IPS-18a (cell line): ENCODE results near the gene XG.
"Not testable (repeated sequence)": the region's sequence is repeated elsewhere in the genome, so short reads cannot be mapped to it uniquely, and the experiment has no call there.

Source experiments
- H3K27ac ChIP-seq: one replicate; pipeline ENCODE4 v1.5.1; 2013; ENCODE audit warnings: low read length
- H3K27me3 ChIP-seq: one replicate; pipeline ENCODE4 v1.6.1; 2013; ENCODE audit warnings: mild to moderate bottlenecking, low read length; ENCODE audit not compliant: control insufficient read depth, insufficient read depth
- H3K36me3 ChIP-seq: one replicate; pipeline ENCODE4 v1.6.1; 2013; ENCODE audit warnings: low read depth, low read length; ENCODE audit not compliant: control insufficient read depth
- H3K4me1 ChIP-seq: one replicate; pipeline ENCODE4 v1.6.1; 2013; ENCODE audit warnings: low read depth, low read length; ENCODE audit not compliant: control insufficient read depth
- H3K4me3 ChIP-seq: one replicate; pipeline ENCODE4 v1.5.1; 2013; ENCODE audit warnings: low read length
- H3K9ac ChIP-seq: one replicate; pipeline ENCODE4 v1.6.1; 2013; ENCODE audit warnings: mild to moderate bottlenecking, low read length, moderate library complexity
- H3K9me3 ChIP-seq: one replicate; pipeline ENCODE4 v1.6.1; 2013; ENCODE audit warnings: low read depth, low read length; ENCODE audit not compliant: control insufficient read depth

XG gene, protein sequence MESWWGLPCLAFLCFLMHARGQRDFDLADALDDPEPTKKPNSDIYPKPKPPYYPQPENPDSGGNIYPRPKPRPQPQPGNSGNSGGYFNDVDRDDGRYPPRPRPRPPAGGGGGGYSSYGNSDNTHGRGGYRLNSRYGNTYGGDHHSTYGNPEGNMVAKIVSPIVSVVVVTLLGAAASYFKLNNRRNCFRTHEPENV

DNA sequence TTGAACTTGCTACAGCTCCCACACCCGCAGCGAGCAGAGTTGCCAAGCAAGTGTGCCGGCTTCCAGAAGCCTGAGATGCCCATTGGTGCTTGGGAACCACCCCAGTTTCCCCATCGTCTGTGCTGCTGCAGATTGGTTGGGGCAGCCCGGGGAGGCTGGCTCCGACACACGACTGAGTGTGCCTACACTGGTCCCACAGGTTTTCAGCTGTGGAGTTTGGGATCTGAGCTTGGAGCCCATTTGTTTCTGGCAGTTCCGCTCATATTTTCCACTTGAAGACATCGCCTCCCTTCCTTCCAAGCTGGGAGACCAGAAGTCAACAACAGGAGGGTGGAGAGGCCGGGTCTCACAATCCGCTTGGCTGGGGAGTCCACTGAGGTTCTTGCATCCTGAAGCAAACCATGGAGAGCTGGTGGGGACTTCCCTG lies at the start of gene XG:
Gene XG, plus strand, starts transcription at position 167 of the 427 bp plus-strand sequence. Its CDS starts 235 bp downstream, at position 402.
- not testable (repeated sequence) for H3K27ac ChIP-seq, H3K4me3 ChIP-seq, H3K27me3 ChIP-seq, H3K9me3 ChIP-seq, H3K4me1 ChIP-seq, H3K36me3 ChIP-seq, H3K9ac ChIP-seq

DNA sequence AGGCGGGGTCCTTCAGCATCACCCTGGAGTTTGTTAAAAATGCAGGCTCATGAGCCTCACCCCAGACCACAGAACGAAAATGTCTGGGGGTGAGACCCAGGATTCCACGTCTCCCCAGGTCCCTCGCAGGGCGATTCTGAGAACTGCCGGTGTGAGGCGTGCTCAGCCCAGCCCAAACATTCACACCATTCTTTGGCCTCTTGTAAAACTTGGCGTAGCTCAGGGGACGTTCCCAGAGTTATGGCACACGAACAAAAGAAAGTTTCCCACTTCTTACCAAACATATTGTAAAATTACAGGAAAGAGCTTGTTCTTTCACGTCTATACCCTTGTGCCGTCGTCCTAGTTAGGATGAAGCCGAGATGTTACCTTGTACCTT lies 47.9 kb upstream of the XG start:
- no peak overlapping the region for H3K9ac ChIP-seq
- H3K27ac ChIP-seq = no peak overlapping the region
- H3K4me3 ChIP-seq = no peak overlapping the region
- peaks cover 30% of the 10 kb centered on the region for H3K4me1 ChIP-seq
- no peaks in the 10 kb centered on the region for H3K36me3 ChIP-seq
- H3K9me3 ChIP-seq = no peaks in the 10 kb centered on the region
- no peaks in the 10 kb centered on the region for H3K27me3 ChIP-seq

DNA sequence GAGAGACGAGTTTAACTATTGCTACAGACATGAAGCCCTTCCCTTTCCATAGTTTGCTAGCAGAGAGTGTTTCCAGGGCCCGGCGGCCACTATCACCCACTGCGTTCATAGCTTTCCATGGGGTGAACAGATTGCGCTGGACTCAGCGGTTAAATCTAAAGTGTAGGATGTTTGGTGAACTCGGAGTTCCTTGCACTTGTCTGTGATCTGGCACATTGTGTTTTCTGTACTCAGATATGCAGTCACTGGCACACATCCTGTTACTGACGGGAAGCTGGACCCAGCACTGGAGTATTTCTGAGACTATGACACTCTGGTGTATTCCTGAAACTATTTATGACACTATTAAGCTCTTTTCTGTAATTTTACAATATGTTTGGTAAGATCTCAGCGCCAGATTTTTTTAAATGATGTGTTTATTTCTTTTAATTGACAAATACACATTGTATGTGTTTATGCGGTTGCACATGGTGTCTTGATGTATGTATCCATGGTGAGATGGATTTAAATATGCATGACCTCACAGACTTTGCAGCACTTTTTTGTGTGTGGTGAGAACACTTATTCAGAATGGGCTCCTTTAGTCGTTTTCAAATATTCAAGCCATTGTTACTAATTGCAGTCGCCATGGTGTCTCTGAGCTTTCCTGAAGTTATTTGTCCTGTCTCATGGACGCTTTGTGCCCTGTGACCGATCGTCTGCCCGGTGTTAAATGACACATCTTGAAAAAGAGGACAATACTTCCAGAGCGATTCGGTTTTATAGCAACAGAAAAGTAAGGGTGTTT lies 46.6 kb upstream of the XG start:
- no peak overlapping the region for H3K4me3 ChIP-seq
- no peak overlapping the region for H3K27ac ChIP-seq
- H3K36me3 ChIP-seq = no peaks in the 10 kb centered on the region
- H3K9me3 ChIP-seq = no peaks in the 10 kb centered on the region
- no peak overlapping the region for H3K9ac ChIP-seq
- no peaks in the 10 kb centered on the region for H3K27me3 ChIP-seq
- peaks cover 36% of the 10 kb centered on the region for H3K4me1 ChIP-seq

DNA sequence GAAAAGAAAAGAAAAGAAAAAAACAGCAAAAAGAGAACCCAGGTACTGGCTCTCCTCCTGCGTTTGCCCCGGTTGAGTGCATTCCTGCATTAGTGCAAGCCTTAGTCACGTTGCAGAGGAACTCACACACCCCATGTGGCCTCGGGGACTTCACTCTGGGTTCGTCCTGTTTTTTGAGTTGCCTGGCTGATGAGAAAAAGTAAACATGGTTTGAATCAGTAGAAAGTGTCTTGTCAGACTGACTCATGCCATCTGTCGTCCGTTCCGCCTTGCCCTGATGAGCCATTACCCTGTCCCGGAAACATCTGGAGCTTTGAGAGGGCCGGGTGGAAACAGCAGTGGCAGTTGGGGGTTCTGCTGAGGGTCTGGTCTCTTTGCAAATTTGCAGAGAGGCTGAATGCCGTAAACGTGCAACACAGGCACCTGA lies 44.5 kb upstream of the XG start:
- Histone ChIP-seq H3K4me3 (no peak overlapping the region), H3K27me3 (no peaks in the 10 kb centered on the region), H3K4me1 (peaks cover 39% of the 10 kb centered on the region), H3K9ac (no peak overlapping the region), H3K36me3 (no peaks in the 10 kb centered on the region), H3K27ac (peak overlapping the region; percentile 39), H3K9me3 (no peaks in the 10 kb centered on the region)

DNA sequence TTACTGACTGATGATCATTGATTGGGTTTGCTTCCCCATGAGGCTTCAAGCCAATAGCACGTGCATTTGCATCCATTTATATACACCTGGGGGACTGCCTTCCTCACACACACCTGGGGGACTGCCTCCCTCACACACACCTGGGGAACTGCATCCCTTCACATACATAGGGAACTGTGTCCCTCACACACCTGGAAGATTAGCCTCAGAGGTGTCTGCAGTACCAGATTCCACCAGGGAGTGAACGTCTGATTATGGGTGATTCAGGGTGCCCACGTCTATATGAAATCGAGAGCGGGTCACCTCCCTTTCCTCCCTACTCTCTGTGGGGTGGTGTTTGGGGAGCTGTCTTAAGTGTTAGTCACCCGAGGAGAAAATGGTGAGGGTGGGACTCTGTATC lies 43.8 kb upstream of the XG start:
- no peak overlapping the region for H3K27ac ChIP-seq
- H3K36me3 ChIP-seq = no peaks in the 10 kb centered on the region
- no peaks in the 10 kb centered on the region for H3K9me3 ChIP-seq
- H3K27me3 ChIP-seq = no peaks in the 10 kb centered on the region
- no peak overlapping the region for H3K9ac ChIP-seq
- H3K4me3 ChIP-seq = no peak overlapping the region
- peaks cover 38% of the 10 kb centered on the region for H3K4me1 ChIP-seq

DNA sequence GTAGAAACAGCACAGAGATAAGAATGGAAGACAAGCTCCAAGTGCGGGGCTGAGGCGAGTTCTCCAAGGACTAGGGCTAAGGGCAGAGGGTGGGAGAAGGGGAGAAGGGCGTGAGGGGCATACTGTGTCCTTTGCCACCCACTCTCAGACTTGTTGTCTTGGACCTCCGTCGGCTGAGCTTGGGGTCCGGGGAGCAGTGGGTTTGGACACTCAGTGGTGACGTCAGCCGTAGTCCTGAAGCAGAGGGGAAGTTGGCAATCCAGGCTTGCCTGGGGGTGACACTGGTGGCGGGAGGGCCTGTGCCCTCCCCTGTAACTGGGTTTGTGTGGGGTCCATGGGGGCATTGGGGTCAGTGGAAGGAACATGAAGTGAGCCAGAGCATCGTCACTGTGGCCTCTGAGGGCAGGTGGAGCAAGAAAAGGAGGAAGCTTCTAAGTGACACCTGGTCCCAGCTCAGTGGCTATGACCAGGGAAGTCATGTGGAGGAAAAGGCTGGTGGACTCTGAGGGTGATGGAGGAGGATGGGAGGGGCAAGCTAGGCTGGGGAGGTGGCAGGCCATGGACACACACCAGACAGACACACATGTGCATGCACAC lies 43.1 kb upstream of the XG start:
- Histone ChIP-seq H3K4me3 (no peak overlapping the region), H3K36me3 (no peaks in the 10 kb centered on the region), H3K27ac (no peak overlapping the region), H3K9me3 (no peaks in the 10 kb centered on the region), H3K9ac (no peak overlapping the region), H3K4me1 (peaks cover 31% of the 10 kb centered on the region), H3K27me3 (no peaks in the 10 kb centered on the region)

DNA sequence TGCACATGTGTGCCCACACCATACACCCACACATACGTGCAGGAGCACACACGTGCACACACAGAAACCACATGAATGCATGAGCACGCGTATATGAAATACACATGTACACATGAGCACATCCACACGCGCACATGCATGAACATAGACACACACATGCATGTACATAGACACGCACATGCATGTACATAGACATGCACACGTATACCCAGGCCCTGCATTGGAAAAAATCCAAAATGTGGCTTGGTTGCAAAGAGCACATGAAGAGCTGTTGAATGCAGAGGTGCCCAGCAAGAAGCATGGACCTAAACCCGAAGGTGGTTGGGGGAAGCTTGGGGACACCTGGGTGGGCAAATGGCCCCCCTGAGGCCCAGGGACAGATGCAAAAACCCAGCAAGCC lies 42.3 kb upstream of the XG start:
- Histone ChIP-seq H3K4me1 (peaks cover 27% of the 10 kb centered on the region), H3K27ac (no peak overlapping the region), H3K27me3 (no peaks in the 10 kb centered on the region), H3K9ac (no peak overlapping the region), H3K36me3 (no peaks in the 10 kb centered on the region), H3K4me3 (no peak overlapping the region), H3K9me3 (no peaks in the 10 kb centered on the region)

DNA sequence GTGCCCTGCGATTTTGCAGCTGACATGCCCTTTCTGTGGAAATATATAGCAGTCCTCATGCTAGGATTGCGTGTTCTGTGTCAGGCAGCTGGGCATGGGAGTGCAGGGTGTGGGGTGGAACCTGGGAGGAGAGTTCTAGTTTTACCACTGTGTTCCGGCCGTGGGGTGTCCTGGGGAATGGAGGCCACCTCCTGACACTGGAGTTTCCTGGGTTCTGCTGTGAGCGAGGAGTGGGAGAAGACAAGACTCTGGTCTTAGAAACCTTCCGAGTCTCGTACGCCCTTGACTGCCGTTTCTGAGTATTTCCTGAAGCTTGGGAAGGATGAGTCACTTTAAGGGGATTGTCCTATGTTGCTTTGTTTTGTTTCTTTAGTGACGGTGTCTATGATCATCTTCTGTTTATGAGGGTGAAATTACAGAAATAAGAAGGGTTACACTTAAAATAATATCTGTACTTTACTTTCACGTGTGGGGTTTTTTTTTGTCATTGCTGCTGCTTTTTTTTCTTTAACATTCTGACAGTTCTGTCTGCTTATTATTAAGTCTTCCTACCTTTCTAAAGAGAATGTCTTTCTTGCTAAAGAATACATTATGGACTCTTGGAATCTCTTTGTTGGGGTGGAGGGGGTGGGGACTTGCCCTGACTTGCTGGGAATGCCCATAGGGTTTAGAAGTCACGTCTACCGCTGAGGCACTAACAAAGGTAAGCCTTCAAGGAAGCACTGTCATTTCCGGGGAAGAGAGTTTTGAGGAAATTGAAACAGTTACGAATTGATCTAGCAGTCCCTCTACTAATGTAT lies 41.6 kb upstream of the XG start:
- Histone ChIP-seq H3K9ac (no peak overlapping the region), H3K27ac (no peak overlapping the region), H3K36me3 (no peaks in the 10 kb centered on the region), H3K4me1 (peaks cover 24% of the 10 kb centered on the region), H3K27me3 (no peaks in the 10 kb centered on the region), H3K4me3 (no peak overlapping the region), H3K9me3 (no peaks in the 10 kb centered on the region)

DNA sequence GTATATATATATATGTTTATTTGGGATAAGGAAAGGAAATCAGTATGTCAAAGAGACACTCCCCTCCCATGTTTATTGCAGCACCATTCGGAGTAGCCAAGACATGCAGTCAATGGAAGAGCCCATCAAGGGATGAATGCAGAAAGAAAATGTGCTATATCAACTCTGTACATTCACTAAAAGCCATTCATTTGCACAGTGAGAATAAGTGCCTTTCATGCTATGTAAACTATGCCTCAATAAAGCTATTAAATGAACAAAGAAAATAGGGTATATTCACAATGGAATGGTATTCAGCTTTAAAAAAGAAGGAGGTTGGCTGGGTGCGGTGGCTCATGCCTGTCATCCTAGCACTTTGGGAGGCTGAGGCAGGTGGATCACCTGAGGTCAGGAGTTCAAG lies 40.4 kb upstream of the XG start:
- Histone ChIP-seq H3K9ac (no peak overlapping the region), H3K9me3 (no peaks in the 10 kb centered on the region), H3K4me1 (peaks cover 21% of the 10 kb centered on the region), H3K27ac (no peak overlapping the region), H3K36me3 (no peaks in the 10 kb centered on the region), H3K27me3 (no peaks in the 10 kb centered on the region), H3K4me3 (no peak overlapping the region)

DNA sequence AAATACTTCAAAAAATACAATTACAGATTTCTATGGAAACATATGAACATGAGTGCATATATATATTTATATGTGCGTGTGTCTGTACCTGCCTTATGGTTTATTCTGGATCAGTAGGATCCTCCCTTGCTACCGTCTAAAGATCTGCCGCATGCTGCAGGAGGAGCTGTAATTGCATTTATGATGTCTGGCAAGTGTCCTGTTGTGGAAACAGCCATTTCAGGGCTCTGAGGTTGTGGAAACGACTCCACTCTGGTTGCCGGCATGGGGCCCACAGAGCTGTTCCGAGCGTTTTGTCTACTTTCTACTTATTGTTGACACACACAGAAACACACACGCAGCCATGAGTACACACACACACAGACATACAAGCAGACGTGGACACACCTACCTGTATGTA lies 39.4 kb upstream of the XG start:
- H3K9me3 ChIP-seq = no peaks in the 10 kb centered on the region
- no peak overlapping the region for H3K9ac ChIP-seq

More for the DNA sequence above, 39.4 kb upstream of the XG start:
- H3K4me1 ChIP-seq = peaks cover 16% of the 10 kb centered on the region
- H3K36me3 ChIP-seq = peaks cover 1% of the 10 kb centered on the region
- no peaks in the 10 kb centered on the region for H3K27me3 ChIP-seq
- no peak overlapping the region for H3K4me3 ChIP-seq
- no peak overlapping the region for H3K27ac ChIP-seq
